Body of pancreas (tissue), 4 donors: ENCODE data around the gene HOXB3. TPM values are rescaled to one million over a fixed set of nuclear protein-coding genes. Genes with fewer than 3 reads are reported as not detected.

Source experiments
- ATAC-seq: fragments of 150-250 bp; one replicate; pipeline ENCODE4 v1.9.1; 2016
- DNase-seq, 4 donors: peaks; one replicate each; pipeline ENCODE4 v3.0.0-alpha.2; 2019
- H3K27ac ChIP-seq, 4 donors: fragments of 200-600 bp; sonication (generic); 1 replicate in 3 of 4; 2 replicates in 1 of 4; pipeline versions ENCODE4 v1.5.1 to v1.6.1; 2016 to 2019; ENCODE audit warnings: mild to moderate bottlenecking in 1 of 4, mixed read lengths in 1 of 4, moderate library complexity in 1 of 4
- H3K27me3 ChIP-seq, 2 donors: fragments of 200-600 bp; sonication (generic); one replicate each; pipeline ENCODE4 v1.6.0; 2016; ENCODE audit warnings: mild to moderate bottlenecking in 1 of 2
- H3K36me3 ChIP-seq, 2 donors: fragments of 200-600 bp; sonication (generic); replicated peaks in 1 of 2; 2 replicates each; pipeline ENCODE4 v1.5.1; 2016; ENCODE audit warnings: low read depth in 2 of 2; ENCODE audit not compliant: insufficient read depth in 1 of 2
- H3K4me1 ChIP-seq: fragments of 200-600 bp; sonication (generic); one replicate; pipeline ENCODE4 v1.6.0; 2016
- H3K4me3 ChIP-seq, 2 donors: fragments of 200-600 bp; sonication (generic); 1 replicate in 1 of 2; 2 replicates in 1 of 2; pipeline ENCODE4 v1.5.1; 2016 to 2019
- H3K9me3 ChIP-seq, 3 donors: fragments of 200-600 bp; sonication (generic); 1 replicate in 2 of 3; 2 replicates in 1 of 3; pipeline ENCODE4 v1.5.1; 2016
- POLR2A ChIP-seq, 3 donors: fragments of 450-650 bp; IDR thresholded peaks; one replicate each; pipeline ENCODE4 v1.6.1; 2016; ENCODE audit warnings: antibody characterized with exemption in 3 of 3, mild to moderate bottlenecking in 2 of 3
- WGBS, 2 donors: methylation state at CpG; one replicate each; pipeline ENCODE4 v1.1.5; 2017; 5-methylcytosine and 5-hydroxymethylcytosine counted together
- intact Hi-C: fragments of 100-400 bp; cut with DNase I; formaldehyde crosslinking; loops from one replicate; pipeline ENCODE4 v1.15.1; 2023
- total RNA-seq, 2 donors: library from RNA; depleted of rRNA; stranded (reverse); fragments of >200 nt; gene quantifications; one replicate each; pipeline ENCODE4 v1.1.0, GENCODE V29; 2016
- TF ChIP-seq, protein P1 (sequence below), 7 experiments: fragments of 450-650 bp in 4 of 7; fragments of 200-600 bp in 3 of 7; sonication (generic) in 3 of 7; IDR thresholded peaks; one replicate each; pipeline ENCODE4 v1.5.1; 2016 to 2019; ENCODE audit warnings: antibody characterized with exemption in 7 of 7

The HOXB3 gene
- total RNA-seq, 2 donors from 2014 or later: 2.9 TPM; not detected in 1

DNA sequence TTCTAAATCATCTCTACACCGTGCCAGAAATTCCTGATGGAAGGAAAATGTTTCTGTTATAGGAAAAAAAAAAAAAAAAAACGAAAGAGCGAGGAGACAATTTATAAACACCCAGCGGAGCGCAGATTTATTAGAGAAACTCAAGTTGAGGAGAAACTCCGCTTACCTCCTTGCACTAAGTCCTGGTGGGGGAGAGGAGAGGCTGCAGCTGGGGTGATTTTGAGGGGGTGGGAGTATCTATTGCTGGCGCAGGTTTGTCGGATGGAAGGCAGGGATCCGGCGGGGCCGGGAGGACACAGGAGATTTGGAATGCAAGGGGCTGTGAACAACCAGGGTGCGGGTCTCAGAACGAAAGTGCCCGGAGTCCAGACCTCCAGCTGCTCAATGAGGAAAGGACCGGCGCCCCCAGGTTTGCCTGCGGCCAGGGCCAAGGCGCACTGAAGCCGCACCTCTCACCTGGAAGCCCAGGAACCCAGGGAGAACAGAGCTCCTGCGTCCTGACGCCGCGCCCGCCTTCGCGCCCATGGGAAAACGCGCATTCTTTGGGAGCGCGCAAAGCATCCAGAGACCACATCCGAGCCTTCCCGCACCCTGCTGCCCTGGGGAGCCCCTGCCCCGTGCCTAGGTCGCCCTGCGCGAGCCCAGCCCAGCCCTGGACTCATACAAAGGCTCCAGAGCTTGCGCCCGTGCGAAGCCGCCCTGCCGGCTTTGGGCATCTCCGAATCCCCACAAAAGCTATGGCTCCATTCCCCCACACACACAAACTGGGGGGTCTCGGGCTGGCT lies 27.6 kb upstream of the HOXB3 start:
- 6 to 7% methylated on average over 14 to 43 of the region's 43 CpGs for WGBS, 2 donors
- intact Hi-C loops: loop anchor here (10.0 kb wide), 1 partner anchor 283 kb away; no protein-coding TSS in a partner anchor
- no peaks in the 10 kb centered on the region for H3K36me3 ChIP-seq
- H3K4me3 ChIP-seq: no peak overlapping the region
- peaks cover 18% of the 10 kb centered on the region for H3K4me1 ChIP-seq
- ATAC-seq (no peak), DNase-seq (no peak)
- TF ChIP-seq, protein P1, sequence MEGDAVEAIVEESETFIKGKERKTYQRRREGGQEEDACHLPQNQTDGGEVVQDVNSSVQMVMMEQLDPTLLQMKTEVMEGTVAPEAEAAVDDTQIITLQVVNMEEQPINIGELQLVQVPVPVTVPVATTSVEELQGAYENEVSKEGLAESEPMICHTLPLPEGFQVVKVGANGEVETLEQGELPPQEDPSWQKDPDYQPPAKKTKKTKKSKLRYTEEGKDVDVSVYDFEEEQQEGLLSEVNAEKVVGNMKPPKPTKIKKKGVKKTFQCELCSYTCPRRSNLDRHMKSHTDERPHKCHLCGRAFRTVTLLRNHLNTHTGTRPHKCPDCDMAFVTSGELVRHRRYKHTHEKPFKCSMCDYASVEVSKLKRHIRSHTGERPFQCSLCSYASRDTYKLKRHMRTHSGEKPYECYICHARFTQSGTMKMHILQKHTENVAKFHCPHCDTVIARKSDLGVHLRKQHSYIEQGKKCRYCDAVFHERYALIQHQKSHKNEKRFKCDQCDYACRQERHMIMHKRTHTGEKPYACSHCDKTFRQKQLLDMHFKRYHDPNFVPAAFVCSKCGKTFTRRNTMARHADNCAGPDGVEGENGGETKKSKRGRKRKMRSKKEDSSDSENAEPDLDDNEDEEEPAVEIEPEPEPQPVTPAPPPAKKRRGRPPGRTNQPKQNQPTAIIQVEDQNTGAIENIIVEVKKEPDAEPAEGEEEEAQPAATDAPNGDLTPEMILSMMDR (IDR thresholded peaks at IDR 0.05): peak in 1 of 7 experiments; percentile 6
- no peak for TF ChIP-seq POLR2A (IDR thresholded peaks at IDR 0.05)
- no peak overlapping the region for H3K27ac ChIP-seq
- no peaks in the 10 kb centered on the region for H3K9me3 ChIP-seq
- peaks cover 3 to 67% of the 10 kb centered on the region in 2 donors for H3K27me3 ChIP-seq

DNA sequence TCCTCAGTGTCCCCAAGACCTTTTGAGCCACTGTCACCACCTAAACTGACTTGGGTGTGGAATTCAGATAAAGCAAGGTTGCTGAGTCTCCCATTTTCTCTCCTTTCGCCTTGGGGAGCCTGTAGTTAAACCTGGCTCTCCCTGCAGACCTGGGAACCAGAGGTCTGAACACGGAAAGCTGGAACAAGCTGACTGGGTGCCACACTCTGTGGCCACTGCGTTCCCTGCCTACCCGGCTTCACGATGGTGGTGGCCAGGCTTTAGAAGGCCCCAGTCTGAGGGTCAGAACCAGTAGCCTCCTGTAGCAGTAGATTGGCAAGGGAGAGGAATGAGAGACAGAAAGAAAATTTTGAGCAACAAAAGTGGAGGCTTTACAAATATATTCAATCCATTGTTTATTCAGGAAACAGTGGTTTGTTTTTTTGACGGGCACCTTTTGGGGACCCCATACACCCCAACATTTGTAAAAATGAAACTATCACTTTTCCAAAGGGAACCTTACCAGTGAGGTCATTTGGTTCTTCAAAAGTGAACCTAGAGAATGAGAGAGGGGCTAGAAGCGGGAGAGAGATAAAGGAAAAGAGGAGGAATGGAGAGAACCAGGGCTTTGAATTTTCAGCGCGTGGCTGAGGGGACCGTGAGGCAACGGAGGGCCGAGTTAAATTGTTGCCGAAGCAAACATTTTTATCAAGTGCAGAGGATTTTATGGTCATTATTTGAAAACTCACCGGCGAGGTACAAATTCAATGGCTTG lies 26.9 kb upstream of the HOXB3 start:
- H3K4me1 ChIP-seq: peaks cover 23% of the 10 kb centered on the region
- no peak overlapping the region for H3K27ac ChIP-seq
- no peaks in the 10 kb centered on the region for H3K36me3 ChIP-seq
- 9 to 10% methylated on average over 14 to 15 of the region's 15 CpGs for WGBS, 2 donors
- H3K27me3 ChIP-seq: peaks cover 3 to 73% of the 10 kb centered on the region in 2 donors
- no peaks in the 10 kb centered on the region for H3K9me3 ChIP-seq
- no peak for TF ChIP-seq POLR2A (IDR thresholded peaks at IDR 0.05)
- TF ChIP-seq, protein P1 (IDR thresholded peaks at IDR 0.05): no peak
- intact Hi-C loops: loop anchor here (10.0 kb wide), 1 partner anchor 282 kb away; no protein-coding TSS in a partner anchor
- ATAC-seq: no peak
- no peak overlapping the region for H3K4me3 ChIP-seq
- DNase-seq: no peak

DNA sequence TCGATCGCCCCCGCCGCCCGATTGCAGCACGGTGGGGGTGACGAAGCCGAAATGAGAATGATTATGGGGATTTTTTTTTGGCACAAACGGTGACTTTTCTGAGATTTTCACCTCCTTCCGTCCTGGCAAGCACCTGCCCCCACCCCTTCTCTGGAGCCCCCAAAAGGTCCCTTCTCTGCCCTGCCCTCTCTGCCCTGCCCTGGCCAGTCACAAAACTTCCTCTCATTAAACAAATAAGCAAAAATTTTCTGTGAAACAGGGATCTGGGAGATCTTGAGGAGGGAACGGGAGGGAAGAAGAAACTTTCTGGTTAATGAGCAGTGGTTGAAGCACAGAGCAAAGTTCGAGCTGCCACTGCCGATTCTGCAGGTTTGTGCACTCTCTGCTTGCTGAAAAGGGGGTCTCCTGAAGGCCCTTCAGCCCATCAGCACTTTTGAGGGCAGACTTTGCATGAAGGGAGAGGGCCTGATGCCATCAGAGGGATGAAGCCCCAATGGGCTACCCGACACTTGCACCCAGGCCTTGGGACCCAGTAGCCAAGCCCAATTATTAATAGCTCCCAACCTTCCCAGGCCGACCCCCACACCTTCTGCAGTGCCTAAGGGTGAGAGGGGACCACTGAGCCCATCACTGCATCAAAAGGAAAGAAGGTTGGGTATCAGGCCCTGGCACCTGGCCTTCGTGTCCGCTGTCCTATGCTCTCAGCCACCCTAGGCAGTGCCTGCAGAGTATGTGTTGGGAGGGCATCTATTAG lies 26.1 kb upstream of the HOXB3 start:
- Histone ChIP-seq H3K36me3 (no peaks in the 10 kb centered on the region), H3K9me3 (no peaks in the 10 kb centered on the region), H3K4me3 (no peak overlapping the region), H3K27ac (no peak overlapping the region), H3K4me1 (peaks cover 26% of the 10 kb centered on the region), H3K27me3 (peaks cover 3 to 76% of the 10 kb centered on the region in 2 donors)
- WGBS, 2 donors: 13 to 14% methylated on average over 13 to 16 of the region's 17 CpGs
- DNase-seq: no peak
- intact Hi-C loops: loop anchor here (10.0 kb wide), 1 partner anchor 281 kb away; no protein-coding TSS in a partner anchor
- ATAC-seq: no peak
- no peak for TF ChIP-seq POLR2A (IDR thresholded peaks at IDR 0.05)
- TF ChIP-seq, protein P1 (IDR thresholded peaks at IDR 0.05): no peak

DNA sequence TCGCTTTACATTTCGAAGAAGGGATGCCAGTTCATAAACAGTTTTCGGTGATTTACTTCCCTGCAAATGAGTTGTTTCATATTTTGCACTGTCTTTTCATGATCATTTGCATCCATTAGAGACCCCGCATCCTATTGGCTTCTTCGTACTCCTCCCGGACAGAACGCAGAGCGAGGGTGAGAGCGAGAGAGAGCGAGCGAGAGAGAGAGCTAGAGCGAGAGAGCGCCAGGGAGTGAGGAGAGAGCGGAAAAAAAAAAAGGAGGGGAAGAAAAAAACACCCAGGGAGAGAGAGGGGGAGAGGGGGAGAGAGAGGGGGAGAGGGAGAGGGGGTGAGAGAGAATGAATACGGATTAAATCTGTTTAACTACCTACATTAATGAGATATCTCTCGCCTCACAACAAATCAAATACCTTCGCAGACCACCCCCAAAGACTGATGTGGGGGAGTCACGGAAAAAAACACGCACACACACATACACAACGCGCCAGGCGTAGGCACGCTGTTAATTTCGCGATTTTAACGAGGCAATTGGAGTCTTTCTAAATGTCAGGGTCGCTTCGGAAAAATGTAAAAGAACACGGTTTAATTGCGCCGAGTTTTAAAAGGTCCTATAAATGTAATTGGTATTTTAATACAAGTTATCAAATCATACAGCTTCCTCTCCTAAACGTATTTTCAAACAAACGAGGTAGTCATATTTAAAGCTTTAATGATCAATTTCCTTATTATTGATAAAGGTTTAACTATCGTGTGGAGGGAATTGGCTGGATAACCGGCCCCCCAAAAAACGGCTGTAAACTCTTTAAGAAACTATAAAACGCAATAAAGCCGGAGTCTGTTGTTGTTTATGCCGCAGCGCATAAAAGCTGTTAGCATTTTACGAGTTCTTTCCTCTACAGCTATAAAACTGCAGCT lies 25.3 kb upstream of the HOXB3 start, which contains the start of gene HOXB8:
Gene HOXB8 (minus strand): TSS at position 246 of the 916 bp plus-strand sequence. CDS start 588 bp downstream, outside the sequence.
- 9 to 19% methylated on average over 41 of the region's 41 CpGs for WGBS, 2 donors
- intact Hi-C loops: loop anchor here (10.0 kb wide), 1 partner anchor 281 kb away; no protein-coding TSS in a partner anchor
- Histone ChIP-seq H3K9me3 (no peaks in the 10 kb centered on the region), H3K4me1 (peaks cover 34% of the 10 kb centered on the region), H3K27me3 (peaks cover 3 to 78% of the 10 kb centered on the region in 2 donors), H3K27ac (no peak within 1 kb of the TSS), H3K36me3 (no peaks in the 10 kb centered on the region), H3K4me3 (no peak within 1 kb of the TSS)
- TF ChIP-seq, protein P1 (IDR thresholded peaks at IDR 0.05): no peak
- TF ChIP-seq POLR2A (IDR thresholded peaks at IDR 0.05): no peak
- ATAC-seq (no peak), DNase-seq (no peak)
